NCI-H187 (cell line): ENCODE data around the gene PPP1R36.
"Not testable (repeated sequence)": the region's sequence is repeated elsewhere in the genome, so short reads cannot be mapped to it uniquely, and the experiment has no call there.

Experiments
- DNase-seq, 2 experiments: peaks; one replicate each; lab custom pipeline; 2025; lab: John Stamatoyannopoulos, UW

Gene PPP1R36

GRCh38 chr14:64518229-64518628 is 31.5 kb upstream of the PPP1R36 start:
- no peak for DNase-seq

DNA sequence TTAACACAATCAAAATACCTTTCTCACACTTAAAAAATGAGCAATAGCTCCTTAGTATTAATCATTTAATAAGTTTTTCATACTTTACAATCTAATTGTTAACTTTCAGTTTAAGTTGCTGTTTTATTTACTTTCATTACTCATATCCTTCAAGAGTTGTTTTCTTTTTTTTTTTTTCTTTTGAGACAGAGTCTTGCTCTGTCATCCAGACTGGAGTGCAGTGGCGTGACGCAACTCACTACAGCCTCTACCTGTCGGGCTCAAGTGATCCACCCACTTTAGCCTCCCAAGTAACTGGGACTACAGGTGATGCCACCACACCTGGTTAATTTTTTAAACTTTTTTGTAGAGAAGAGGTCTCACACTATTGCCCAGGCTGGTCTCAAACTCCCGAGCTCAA is 29.1 kb upstream of the PPP1R36 start:
- DNase-seq = no peak

DNA sequence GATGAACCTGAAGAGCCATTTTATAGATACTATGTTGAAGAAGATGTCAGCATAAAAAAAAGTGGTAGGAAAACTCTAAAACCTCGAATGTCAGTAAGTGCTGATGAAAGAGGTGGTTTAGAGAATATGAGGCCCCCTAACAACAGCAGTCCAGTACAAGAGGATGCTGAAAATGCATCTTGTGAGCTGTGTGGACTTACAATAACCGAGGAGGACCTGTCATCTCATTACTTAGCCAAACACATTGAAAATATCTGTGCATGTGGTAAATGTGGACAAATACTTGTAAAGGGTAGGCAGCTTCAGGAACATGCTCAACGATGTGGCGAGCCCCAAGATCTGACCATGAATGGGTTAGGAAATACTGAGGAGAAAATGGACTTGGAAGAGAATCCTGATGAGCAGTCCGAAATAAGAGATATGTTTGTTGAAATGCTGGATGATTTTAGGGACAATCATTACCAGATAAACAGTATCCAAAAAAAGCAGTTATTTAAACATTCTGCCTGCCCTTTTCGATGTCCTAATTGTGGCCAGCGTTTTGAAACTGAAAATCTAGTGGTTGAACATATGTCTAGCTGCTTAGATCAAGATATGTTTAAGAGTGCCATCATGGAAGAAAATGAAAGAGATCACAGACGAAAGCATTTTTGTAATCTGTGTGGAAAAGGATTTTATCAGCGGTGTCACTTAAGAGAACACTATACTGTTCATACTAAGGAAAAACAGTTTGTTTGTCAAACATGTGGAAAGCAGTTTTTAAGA is 27.0 kb upstream of the PPP1R36 start:
- no peak for DNase-seq

DNA sequence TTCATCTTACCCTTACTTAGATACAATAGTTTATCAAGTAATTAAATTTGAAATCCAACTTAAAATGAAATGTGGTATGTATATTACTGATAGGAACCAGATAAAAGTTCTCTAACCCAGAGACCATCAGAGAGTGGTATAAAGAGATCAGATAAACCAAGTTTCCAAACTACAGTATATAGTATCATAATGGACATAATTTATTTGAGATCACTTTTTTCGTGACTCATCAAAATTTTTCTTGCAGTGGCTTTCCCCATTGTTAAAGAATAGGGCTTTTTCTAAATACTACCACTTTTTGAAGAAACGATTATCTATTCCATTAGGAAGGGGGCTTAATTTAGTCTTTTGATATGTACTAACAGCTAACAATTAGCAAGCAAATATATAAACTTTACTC is 24.4 kb upstream of the PPP1R36 start:
- DNase-seq = no peak

- DNase-seq = no peak
Observed at GRCh38 chr14:64531567-64531966, 18.2 kb upstream of the PPP1R36 start.

- DNase-seq = no peak
Observed at GRCh38 chr14:64536488-64537245, 13.1 kb upstream of the PPP1R36 start.

GRCh38 chr14:64540208-64541202 is 9.3 kb upstream of the PPP1R36 start, which contains the start of gene HSPA2:
TSS of gene HSPA2 (plus strand) at chr14:64540741. CDS start at chr14:64540850, 109 bp downstream.
- DNase-seq = peak; percentile 95

DNA sequence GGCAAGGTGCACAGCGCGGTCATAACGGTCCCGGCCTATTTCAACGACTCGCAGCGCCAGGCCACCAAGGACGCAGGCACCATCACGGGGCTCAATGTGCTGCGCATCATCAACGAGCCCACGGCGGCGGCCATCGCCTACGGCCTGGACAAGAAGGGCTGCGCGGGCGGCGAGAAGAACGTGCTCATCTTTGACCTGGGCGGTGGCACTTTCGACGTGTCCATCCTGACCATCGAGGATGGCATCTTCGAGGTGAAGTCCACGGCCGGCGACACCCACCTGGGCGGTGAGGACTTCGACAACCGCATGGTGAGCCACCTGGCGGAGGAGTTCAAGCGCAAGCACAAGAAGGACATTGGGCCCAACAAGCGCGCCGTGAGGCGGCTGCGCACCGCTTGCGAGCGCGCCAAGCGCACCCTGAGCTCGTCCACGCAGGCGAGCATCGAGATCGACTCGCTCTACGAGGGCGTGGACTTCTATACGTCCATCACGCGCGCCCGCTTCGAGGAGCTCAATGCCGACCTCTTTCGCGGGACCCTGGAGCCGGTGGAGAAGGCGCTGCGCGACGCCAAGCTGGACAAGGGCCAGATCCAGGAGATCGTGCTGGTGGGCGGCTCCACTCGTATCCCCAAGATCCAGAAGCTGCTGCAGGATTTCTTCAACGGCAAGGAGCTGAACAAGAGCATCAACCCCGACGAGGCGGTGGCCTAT is 8.3 kb upstream of the PPP1R36 start:
- no peak for DNase-seq

DNA sequence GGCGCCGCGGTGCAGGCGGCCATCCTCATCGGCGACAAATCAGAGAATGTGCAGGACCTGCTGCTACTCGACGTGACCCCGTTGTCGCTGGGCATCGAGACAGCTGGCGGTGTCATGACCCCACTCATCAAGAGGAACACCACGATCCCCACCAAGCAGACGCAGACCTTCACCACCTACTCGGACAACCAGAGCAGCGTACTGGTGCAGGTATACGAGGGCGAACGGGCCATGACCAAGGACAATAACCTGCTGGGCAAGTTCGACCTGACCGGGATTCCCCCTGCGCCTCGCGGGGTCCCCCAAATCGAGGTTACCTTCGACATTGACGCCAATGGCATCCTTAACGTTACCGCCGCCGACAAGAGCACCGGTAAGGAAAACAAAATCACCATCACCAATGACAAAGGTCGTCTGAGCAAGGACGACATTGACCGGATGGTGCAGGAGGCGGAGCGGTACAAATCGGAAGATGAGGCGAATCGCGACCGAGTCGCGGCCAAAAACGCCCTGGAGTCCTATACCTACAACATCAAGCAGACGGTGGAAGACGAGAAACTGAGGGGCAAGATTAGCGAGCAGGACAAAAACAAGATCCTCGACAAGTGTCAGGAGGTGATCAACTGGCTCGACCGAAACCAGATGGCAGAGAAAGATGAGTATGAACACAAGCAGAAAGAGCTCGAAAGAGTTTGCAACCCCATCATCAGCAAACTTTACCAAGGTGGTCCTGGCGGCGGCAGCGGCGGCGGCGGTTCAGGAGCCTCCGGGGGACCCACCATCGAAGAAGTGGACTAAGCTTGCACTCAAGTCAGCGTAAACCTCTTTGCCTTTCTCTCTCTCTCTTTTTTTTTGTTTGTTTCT is 7.6 kb upstream of the PPP1R36 start:
- no peak for DNase-seq

GRCh38 chr14:64542836-64543201 is 6.9 kb upstream of the PPP1R36 start:
- DNase-seq = no peak

DNA sequence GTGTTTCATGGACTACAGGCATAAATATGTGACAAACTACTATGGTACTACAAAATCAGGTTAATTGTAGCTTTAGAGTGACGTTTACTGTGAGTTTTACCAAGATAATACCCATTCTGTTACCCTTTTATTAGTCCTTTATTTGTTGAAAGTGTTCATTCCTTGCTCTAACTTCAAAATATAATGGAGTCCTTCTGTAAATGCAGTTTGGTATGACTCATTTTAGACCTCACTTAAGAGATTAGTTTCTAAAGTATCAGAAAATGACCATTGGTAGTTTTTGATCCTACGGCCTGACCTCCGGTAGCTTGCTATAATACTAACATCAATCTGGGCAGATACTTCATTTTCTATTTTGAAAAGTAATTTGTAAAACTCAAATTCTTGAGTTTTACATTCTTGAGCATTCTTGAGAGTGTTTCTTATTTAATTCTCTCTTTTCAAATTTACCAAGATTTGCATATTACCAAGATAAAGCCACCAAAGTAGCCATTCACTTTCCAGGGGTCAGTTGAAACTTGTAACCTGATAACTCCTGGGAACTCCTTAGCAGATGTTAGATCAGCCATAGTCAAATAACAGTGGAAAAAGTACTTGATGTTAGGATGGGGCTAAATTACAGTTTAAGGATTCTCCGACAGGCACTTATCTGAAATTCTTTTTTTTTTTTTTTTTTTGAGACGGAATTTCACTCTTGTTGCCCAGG is 5.0 kb upstream of the PPP1R36 start:
- no peak for DNase-seq

- no peak for DNase-seq
Observed at GRCh38 chr14:64549016-64549415, 745 bp upstream of the PPP1R36 start.

DNA sequence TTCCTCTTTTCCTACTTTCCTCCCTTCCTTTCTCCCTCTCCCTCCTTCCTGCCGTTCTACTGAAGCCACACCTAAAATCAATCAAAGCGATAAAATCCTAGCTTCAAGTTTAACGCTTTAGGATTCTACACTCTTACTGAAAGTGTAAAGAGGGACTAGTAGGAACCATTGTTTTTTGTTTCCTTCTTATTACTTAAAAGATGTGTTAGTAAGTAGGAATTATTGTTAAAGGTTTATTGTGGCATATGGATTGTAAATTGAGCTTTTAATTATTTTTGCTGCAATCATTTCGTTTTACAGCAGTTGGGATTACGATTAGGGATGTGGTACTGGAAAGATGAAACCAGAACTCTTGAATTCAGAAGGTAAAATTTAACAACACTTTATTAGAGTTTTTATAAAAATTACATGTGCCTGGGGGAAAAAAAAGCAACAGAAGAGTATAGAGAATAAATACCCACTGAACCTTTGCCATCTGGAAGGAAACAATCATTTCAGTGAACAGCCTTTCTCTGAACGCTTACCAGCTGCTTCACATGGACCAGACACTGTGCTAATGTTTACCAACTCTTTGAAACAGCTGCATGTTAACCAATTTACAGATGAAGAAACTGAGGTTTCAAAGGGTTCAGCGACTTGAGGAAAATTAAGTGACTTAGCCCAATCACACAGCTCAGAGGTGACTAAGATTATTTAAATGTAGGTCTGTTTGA is 1.0 kb downstream of the PPP1R36 start:
- DNase-seq = no peak

GRCh38 chr14:64554556-64554955 is 4.8 kb downstream of the PPP1R36 start:
- no peak for DNase-seq

DNA sequence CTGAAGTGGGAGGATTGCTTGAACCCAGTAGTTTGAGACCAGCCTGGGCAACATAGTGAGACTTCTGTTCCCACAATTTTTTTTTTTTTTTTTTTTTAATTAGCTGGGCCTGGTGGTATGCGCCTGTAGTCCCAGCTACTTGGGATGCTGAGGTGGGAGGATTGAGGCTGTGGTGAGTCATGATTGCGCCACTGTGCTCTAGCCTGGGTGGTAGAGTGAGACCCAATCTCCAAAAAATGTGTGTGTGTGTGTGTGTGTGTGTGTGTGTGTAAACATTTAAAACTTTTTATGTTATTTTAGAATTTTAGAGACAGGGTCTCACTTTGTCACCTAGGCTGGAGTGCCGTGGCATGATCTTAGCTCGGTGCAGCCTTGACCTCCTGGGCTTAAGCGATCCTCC is 6.8 kb downstream of the PPP1R36 start:
- DNase-seq = no peak

GRCh38 chr14:64558216-64558615 is 8.5 kb downstream of the PPP1R36 start:
- DNase-seq = not testable (repeated sequence)

DNA sequence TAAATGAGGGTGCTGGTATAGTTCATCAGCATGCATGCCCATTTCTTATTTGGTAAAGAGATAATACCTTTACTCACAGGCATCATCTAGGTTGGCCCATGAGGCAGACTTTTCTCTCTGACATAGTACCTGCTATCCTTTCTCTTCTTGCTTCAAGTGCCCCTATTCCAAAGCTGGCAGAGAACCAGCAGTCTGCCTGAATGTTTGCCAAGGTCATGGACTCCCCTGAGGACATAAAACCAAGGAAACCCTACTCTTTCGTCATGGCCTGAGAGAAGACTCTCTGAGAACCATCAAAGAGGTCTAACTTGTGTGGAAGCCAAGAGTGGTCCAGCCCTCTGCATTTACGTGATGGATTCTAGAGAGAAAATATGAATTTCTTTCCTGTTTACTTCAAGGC is 11.9 kb downstream of the PPP1R36 start:
- DNase-seq = no peak

GRCh38 chr14:64562436-64562835 is 12.7 kb downstream of the PPP1R36 start:
- DNase-seq = no peak

DNA sequence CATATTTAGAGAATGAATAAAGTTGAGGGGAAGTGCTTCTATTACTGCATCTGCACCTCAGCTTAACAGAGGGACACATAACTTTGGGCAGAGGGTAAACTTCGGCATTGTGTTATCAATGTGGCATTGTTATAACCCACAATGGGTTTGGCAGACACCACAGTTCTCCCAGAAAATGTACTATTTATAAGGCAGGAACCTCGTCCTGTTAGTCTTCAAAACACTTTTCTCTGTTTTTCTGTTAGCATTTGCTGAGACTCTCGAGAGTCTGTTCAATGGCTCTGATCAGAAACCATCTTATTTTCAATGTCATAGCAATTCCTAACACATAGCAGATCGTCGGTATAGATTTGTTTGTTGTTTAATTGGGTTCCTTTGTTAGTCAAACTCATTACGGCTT is 13.9 kb downstream of the PPP1R36 start:
- DNase-seq = no peak
